Testis (tissue), 2 donors: ENCODE results near the gene LPIN3.

ENCODE experiments used
- CTCF ChIP-seq, 3 experiments: fragments of 450-650 bp in 2 of 3; fragments of 200-600 bp in 1 of 3; sonication (generic) in 1 of 3; IDR thresholded peaks; one replicate each; pipeline ENCODE4 v1.5.1; 2016 to 2019; ENCODE audit warnings: antibody characterized with exemption in 3 of 3, mild to moderate bottlenecking in 2 of 3, moderate library complexity in 1 of 3
- POLR2A ChIP-seq: fragments of 450-650 bp; IDR thresholded peaks from one replicate; pipeline ENCODE4 v1.6.1; 2017; ENCODE audit warnings: antibody characterized with exemption, mild to moderate bottlenecking, moderate library complexity

- TF ChIP-seq POLR2A, result no peak
- TF ChIP-seq CTCF (IDR thresholded peaks at IDR 0.05), result no peak
Observed at GRCh38 chr20:41334443-41335421, 5.9 kb upstream of the LPIN3 start.
